Activated effector memory CD4-positive, alpha-beta T cell treated with anti-CD3 and anti-CD28 coated beads, Interleukin-2, amount 50 U/mL, for 16 hours (primary cell): ENCODE measurements around the gene TOP2A.

Source experiments
- DNase-seq: peaks from one replicate; pipeline ENCODE4 v3.0.0-alpha.2; 2020

TOP2A gene, protein sequence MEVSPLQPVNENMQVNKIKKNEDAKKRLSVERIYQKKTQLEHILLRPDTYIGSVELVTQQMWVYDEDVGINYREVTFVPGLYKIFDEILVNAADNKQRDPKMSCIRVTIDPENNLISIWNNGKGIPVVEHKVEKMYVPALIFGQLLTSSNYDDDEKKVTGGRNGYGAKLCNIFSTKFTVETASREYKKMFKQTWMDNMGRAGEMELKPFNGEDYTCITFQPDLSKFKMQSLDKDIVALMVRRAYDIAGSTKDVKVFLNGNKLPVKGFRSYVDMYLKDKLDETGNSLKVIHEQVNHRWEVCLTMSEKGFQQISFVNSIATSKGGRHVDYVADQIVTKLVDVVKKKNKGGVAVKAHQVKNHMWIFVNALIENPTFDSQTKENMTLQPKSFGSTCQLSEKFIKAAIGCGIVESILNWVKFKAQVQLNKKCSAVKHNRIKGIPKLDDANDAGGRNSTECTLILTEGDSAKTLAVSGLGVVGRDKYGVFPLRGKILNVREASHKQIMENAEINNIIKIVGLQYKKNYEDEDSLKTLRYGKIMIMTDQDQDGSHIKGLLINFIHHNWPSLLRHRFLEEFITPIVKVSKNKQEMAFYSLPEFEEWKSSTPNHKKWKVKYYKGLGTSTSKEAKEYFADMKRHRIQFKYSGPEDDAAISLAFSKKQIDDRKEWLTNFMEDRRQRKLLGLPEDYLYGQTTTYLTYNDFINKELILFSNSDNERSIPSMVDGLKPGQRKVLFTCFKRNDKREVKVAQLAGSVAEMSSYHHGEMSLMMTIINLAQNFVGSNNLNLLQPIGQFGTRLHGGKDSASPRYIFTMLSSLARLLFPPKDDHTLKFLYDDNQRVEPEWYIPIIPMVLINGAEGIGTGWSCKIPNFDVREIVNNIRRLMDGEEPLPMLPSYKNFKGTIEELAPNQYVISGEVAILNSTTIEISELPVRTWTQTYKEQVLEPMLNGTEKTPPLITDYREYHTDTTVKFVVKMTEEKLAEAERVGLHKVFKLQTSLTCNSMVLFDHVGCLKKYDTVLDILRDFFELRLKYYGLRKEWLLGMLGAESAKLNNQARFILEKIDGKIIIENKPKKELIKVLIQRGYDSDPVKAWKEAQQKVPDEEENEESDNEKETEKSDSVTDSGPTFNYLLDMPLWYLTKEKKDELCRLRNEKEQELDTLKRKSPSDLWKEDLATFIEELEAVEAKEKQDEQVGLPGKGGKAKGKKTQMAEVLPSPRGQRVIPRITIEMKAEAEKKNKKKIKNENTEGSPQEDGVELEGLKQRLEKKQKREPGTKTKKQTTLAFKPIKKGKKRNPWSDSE (N-terminal part only)

DNA sequence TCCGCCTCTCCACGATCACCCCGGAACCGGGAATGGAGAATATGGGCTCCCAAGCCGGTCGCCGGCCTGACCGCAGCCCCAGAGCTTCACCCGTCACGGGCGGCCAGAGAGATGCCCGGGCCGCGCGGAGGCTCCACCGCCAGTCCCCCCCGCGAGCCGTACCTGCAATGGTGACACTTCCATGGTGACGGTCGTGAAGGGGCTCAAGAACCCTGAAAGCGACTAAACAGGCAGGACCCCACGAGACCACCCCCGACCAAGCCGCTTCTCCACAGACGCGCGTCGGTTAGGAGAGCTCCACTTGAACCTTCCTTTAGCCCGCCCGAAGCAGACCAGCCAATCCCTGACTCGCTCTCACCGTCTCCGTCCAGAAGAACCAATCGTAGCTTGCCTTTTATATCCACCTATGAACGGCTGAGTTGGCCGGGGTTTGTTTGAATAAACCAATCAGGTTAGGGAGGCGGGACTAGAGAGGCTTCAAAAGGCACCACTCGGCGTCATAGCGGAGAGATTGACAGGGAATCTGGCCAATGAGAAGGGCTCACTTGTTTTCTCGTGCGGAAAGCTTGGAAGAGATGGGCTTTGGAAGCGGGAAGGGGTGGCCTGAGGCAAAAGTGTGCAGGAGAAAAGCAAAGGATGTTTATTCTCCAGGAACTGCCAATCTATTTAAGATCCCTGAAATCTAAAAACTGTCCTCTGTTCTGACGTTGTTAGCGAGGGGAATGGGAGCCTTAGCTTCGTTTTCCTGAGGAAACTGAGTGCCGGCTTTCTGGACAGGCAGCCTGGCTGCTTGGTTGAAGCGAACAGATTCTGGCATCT is at the start of gene TOP2A:
TSS of gene TOP2A (minus strand) at position 288 of the 819 bp plus-strand sequence. CDS start at position 183, 105 bp downstream.
- peak; percentile 96 for DNase-seq

DNA sequence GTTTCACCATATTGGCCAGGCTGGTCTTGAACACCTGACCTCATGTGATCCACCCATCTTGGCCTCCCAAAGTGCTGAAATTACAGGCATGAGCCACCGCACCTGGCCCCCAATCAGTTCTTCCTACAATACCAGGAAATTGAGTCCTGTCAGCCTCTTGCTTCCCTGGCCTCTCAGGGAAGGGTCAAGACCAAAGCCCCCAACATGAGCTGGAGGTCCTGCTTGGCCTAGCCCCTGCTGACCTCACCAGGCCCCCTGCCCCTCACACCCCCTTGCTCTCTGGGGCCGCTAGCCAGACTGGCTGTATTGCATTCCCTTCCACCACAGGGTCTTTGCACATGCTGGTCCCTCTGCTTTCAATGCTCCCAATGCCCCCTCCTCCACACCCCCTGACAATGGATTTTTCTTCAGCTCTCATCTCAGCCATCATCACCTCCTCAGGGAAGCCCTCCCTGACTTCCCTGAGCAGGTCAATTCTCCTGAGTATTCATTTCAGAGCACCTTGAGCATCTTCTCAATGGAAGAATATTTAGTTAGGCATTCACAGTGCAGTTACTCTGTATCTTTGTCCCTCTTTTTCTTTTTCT is 49.7 kb upstream of the TOP2A start:
- DNase-seq = no peak

DNA sequence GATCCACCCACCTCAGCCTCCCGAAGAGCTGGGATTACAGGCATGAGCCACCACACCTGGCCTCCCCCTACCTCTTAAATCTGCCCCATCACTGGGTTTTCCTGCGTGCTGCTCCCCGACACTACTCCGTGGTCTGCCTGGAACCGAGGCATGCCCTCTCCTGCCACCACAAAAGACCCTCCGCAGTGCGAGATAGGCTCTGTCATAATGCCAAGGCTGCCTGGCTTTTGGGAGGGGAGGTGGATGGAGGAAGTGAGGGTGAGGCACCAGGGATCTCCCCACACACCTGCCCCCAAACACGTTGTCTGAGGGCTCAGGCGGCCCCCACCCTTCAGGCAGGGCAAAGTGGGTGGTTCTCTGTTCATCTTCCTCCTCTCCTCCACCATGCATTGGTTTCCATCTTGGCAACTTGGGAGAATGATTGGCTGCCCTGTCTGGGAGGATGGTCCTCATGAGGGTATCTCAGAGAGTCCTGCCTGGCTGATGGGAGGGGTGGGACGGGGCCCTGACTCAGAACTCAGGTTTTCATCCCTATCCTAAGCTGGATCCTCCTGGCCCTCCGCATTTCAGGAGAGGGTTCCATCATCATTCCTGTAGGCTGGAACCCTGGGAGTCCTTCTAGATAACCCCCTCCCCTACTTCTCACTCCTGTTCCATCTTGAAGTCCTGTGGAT is 48.7 kb upstream of the TOP2A start:
- DNase-seq = no peak

DNA sequence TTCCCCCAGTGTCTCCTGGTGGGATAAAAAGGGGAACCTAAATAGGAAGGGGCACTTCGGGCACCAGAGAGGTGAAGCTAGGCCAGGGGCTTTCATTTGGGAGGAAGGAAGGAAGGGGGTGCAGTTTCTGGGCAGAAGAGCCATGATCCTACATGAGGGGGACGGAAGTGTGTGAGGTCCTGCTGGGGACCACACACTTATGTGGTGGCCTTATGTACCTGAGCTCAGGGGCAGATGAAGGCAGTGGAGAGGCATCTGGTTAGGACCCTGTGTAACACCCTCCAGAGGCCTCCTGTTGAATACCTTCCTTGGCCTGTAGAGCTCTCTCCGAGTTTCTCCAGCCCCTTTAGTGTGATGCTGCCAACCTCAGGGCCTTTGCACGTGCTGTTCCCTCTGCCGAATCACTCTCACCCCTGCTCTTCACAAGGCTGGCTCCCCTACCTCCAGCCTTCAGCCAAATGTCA is 46.7 kb upstream of the TOP2A start:
- DNase-seq = no peak

DNA sequence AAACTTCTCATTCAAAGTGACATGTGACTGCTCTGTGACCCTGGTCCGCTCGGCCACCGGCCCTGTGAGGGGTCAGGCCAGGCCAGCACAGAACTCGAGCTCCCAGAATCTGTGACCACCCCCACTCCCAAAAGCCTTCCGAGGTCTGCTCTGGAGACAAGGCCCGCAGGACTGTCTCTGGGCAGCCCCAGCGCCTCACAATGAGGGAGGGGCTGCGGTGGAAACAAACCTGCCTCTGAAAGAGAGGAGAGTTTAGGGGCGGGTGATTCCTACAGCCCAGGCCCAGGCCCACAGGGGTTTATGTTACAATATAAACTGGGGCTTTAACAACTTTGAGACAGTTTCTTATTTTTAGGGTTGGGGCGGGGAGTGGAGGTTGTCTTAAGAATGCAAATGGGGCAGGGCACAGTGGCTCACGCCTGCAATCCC is 45.4 kb upstream of the TOP2A start:
- DNase-seq = no peak

DNA sequence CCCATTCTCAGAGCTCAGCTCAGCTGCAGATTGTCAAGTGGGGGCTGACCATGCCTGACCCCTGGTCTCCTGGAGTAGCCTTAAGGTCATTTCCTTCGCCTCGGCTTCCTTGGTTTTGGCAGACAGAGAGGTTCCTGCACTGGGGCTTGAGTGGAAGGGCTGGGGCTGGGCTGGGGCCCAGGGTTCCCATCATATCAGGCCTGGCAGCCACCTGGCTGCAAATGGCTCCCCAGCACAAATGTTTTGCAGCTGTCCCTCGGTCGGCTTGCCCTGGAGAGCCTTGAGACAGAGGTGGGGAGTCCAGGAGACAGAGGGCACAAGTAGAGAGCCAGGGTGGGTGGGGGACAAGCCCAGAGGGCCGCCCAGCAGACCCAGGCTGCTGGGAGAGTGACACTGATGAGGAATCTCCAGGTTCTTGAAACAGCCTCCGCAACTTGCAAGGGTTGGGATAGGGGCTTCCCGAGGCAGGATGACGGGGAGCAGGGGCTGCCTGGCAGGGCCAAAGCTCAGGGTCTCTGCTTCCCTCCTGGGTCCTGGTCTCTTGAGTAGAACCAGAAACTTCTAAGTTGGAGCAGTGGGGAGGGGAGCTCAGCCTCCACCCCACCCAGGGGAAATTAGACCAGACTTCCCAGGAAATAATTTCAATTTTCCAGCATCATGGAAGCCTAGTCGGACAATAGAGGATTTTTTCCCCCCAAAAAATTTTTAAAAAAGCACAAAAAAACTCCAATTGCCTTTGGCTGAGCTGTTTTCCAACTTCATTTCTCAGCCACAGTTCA is 44.8 kb upstream of the TOP2A start:
- no peak for DNase-seq

DNA sequence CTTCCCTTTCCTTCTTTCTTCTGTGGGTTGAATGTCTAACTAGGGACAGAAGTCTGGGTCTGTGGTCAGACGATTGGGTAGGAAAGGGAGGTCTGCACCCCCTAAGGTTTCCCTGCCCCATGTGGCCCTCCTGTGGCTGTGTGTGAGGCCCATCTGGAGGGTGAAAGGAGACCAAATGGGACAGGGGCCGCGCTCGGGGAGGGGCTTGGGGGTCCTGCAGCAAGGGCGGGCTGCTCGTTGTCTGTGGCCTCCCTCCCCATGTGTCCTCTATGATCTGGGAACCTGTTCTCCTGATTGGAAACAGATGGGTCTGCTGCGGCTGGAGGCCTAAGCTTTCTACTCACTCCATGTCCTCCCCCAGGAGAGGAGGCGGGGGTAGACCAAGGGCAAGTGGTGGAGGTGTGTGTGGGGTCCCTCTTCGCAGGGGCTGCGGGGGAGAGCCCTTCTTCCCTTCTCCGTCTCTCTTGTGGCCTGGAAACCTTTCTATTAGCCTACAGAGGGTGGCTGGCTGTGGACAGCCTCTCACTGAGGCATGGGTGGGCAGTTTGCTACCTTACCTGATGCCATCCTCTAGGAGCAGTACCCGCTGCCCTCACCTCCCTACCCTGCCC is 44.1 kb upstream of the TOP2A start:
- DNase-seq = no peak

DNA sequence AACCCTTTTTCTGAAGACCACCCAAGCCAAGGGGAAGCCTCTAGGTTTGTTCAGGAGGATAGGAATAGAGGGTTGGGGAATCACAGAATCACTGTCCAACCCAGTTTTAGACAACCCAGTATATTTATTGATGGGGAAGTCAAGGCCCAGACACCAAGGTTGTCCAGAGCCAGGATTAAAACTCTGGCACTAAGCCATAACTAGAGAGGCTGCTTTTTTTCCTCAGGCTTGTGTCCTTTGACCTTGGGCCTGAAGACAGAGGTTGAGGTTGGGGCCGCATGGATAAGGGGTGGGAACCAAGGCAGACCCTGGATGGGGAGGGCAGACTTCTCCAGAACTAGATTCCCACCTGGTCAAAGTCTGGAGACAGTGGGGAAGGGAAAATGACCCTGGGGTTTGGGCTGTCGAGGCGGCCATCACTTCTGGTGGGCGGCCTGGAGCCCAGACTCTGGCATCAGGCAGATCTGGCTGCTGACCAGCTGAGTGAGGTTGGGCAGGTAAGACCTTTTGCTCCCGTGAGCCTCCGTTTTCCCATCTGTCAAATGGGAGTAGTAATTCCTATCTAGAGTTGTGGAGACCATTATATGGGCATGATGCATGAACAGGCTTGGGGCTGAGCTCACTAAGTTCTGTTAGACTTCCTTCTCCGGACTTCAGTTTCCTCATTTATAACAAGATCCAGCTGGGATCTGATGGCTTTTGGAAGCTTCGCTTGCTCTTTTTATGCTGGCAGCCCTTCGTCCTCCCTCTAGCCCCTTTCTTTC is 43.5 kb upstream of the TOP2A start:
- no peak for DNase-seq

DNA sequence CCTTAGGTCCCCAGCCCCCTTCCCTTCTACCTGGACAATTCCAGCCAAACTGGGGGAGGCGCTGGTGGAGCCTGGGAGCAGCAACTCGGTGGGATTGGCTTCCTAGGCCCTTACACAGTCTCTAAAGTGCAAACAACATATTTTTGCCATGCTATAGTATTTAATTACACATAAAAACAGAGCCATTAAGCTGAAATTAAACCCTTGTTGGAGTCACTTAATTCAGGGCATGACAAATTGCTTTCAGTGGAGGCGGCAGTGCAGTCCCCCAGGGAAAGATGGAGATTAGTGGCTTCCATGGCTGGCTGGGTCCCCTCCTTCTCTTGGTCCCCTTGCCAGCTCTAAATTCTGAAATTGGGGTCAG is 42.9 kb upstream of the TOP2A start:
- DNase-seq = no peak

DNA sequence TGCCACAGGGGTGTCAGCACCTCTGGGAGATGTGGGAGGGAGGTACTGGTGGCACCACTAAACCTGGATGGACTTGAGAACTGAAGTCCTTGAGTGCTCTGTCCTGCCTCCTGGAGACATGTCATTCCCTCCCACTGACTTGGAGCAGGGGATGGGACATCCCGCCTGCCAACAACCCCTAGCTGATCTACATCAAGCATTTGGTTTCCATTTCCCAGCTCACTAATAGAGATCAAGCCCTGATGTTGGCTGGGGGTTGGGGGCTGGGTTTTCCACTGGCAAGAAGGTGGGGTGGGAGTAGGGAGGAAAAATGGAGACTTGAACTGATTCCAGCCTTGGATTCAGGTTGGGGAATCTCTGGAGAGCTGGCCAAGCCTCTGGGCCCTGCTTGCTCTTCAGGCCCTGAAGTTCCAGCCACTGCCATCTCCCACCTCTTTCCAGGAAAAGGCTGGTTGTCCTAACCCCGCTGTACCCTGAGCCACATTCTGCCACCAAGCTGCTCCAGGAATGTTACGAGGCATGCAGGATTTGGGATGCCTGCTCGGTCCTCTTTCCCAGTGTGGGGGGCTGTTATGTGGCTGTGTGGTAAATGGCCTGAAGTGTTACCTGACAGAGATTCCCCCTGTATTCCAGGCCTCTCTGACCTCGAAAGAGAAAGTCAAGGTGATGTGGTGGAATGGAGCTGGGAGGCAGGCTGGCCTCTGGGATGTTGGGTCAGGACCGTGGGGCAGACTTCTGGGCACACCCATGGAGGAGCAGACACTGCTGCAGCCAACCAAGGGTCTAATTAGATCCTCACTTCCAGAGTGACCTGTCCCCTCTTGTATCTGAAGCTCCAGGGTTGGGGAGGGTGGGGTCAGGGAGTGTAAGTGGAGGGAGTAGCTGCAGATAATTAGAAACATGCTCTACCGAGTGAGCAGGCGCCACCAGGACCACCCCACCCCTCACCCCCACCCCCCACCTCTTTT is 42.2 kb upstream of the TOP2A start:
- no peak for DNase-seq

DNA sequence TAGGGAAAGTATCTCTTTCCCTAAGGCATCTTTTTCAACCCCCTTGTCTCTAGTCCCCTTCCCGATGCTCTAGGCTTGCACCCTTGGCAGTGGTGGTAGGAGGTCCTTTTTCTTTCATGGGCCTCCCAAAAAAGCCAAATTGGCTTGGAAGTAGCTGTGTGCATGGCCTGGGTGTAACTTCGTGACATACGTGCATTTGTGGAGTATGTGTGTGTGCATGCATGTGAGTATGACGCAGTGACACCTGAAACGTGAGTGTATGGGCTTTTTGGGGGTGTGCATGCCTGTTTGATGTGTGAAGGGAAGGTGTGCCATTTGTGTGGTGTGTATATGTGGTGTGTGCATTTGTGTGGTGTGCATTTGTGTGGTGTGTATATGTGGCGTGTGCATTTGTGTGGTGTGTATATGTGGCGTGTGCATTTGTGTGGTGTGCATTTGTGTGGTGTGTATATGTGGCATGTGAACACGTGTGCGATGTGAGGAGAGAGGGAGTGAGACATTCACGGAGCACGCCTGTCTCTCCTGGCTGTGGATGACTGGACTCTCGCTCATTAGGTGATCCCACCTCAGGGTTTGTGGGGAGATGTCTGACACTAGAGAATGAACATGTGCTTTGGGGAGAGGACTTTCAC is 41.3 kb upstream of the TOP2A start:
- DNase-seq = no peak

DNA sequence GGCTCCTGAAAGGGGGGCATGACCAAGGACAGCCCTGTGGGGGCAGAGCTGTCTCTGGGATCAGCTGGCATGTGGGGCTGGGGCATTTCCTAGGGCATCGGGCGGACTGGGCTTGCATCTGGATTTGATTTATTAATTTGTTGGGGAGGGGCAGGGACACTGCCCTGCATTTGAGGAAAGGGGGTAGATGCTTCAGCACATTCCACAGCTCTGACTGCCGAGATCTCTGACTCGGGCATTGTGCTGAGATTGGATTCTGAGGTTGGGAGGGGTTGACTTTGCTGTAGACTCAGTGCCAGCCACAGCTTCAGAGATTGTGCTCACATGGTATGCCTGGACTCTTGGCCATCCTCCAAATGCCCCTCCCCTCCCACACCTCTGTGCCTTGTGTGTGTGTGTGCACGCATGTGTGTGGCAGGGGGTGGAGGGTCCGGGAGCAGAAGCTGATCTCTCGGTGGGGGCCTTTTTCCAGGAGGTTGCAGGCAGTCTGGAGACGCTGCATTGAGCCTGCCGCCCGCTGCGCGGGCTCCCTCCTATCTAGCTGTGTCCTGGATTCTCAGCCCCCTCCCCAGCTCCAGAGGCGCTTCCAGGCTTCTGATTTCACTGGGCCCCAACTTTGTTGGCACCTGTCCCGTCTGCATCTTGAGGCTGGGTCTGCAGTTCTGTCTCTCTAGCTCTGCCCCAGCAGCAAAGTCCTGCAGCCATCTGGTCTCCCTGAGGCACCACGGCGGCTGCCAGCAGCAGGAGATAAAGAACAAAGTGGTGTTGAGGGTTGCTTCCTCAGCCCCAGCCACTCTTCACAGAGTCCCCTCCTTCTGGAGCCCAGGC is 40.5 kb upstream of the TOP2A start:
- no peak for DNase-seq

DNA sequence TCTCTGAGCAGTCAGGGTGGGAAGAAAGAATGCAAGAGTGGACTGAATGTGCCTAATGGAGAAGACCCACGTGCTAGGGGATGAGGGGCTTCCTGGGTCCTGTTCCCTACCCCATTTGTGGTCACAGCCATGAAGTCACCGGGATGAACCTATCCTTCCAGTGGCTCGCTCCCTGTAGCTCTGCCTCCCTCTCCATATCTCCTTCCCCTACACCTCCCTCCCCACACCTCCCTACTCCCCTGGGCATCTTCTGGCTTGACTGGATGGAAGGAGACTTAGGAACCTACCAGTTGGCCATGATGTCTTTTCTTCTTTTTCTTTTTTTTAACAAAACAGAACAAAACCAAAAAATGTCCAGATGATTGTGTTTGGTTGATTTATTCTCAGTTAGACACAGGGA is 39.7 kb upstream of the TOP2A start:
- no peak for DNase-seq

DNA sequence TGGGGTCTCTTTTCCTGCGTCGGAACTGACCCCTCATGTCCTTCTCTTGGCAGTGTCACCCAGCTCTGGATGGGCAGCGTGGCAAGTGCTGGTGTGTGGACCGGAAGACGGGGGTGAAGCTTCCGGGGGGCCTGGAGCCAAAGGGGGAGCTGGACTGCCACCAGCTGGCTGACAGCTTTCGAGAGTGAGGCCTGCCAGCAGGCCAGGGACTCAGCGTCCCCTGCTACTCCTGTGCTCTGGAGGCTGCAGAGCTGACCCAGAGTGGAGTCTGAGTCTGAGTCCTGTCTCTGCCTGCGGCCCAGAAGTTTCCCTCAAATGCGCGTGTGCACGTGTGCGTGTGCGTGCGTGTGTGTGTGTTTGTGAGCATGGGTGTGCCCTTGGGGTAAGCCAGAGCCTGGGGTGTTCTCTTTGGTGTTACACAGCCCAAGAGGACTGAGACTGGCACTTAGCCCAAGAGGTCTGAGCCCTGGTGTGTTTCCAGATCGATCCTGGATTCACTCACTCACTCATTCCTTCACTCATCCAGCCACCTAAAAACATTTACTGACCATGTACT is 38.8 kb upstream of the TOP2A start:
- no peak for DNase-seq

DNA sequence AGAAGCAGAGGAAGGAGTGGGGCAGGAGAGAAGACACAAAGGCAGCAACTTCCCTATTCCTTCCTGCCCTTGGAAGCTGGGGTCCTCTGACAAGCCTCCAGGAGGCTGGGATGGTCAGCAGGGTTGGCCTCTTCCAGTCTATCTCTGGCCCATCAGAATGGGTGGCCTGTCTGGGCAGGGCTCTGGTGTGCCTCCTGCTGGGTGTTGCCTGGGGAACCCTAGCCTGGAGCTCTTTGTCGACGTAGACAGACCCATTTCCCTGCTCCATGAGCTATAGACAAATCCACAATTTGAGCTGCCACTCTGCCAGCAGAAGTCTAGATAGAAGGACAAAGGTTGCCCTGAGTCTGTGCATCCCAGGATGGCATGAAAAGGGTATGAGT is 36.9 kb upstream of the TOP2A start:
- no peak for DNase-seq
